Effector CD8-positive, alpha-beta T cell (primary cell): ENCODE measurements around the gene ASGR2.
"Not testable (repeated sequence)": the region's sequence is repeated elsewhere in the genome, so short reads cannot be mapped to it uniquely, and the experiment has no call there.

Experiments used
- DNase-seq: peaks from one replicate; lab custom pipeline; 2025; lab: John Stamatoyannopoulos, UW

Gene ASGR2

DNA sequence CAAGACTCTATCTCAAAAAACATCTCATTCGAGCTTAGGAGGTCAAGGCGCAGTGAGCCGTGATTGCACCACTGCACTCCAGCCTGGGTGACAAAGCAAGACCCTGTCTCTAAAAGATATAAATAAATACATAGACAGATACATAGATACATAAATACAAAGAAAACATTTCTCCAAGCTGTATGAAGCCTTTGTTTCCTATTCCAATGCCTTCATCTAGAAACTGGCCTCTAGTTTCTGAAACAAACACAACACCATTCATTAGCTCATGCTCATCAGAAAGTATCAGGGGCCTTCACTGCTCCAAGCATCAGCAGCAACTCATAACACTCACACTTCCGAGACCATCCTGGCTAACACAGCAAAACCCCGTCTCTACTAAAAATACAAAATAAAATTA, 10.3 kb upstream of the ASGR2 start:
- no peak for DNase-seq

DNA sequence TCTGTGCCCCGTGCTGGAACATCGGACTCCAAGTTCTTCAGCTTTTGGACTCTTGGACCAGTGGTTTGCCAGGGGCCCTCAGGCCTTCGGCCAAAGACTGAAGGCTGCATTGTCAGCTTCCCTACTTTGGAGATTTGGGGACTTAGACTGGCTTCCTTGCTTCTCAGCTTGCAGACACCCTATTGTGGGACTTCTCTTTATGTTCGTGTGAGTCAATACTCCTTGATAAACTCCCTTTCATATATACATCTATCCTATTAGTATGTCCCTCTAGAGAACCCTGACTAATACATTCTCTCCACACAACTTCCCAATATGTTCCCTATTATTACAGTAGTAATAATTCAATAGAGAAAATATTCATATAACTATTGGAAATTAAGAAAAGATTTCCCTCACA, 9.2 kb upstream of the ASGR2 start:
- no peak for DNase-seq

DNA sequence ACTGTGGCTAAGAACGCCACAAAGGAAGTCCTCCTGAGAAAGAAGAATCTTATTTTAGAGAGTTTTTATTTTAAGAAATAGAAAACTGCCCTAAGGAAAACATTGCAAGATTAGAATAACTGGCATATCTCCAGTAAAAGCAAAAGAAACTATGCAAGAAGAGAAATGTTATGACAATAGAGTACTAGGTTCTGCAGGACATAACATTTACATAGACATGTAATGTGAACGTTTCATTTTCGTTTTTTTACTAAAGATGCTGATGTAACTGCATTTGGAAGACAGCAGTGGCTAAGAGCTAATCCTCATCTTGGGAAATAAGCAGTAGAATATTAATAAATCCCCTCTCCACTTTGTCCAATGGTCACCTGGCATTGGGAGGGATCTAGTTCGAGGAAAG, 7.8 kb upstream of the ASGR2 start:
- DNase-seq, result no peak

DNA sequence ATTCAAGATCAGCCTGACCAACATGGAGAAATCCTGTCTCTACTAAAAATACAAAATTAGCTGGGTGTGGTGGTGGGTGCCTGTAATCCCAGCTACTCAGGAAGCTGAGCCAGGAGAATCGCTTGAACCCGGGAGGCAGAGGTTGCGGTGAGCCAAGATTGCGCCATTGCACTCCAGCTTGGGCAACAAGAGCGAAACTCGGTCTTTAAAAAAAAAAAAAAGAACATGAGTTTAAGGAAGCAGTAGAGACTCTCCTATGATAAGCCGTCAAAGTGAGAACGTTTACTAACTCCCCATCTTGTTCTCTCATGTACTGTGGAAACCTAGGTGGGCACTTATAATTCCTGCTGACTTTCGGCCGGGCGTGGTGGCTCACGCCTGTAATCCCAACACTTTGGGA, 6.0 kb upstream of the ASGR2 start:
- DNase-seq, result not testable (repeated sequence)

DNA sequence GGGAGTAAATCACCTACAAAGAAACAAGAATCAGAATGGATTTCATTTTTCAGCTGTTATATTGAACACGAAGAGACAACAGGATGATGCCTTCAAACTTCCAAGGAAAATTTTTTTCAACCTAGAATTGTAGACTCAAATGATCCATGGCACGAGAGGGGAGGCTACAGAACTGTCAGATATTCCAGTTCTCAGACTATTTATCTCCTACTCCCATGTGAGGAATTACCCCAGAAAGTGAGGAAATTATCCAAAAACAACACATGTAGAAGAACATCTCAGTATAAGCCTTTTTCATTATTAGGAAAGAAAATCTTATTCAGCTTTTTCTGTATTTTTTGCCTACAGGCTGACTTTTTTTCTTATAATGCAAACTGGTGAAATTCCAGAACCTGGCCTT, 5.5 kb upstream of the ASGR2 start:
- no peak for DNase-seq

DNA sequence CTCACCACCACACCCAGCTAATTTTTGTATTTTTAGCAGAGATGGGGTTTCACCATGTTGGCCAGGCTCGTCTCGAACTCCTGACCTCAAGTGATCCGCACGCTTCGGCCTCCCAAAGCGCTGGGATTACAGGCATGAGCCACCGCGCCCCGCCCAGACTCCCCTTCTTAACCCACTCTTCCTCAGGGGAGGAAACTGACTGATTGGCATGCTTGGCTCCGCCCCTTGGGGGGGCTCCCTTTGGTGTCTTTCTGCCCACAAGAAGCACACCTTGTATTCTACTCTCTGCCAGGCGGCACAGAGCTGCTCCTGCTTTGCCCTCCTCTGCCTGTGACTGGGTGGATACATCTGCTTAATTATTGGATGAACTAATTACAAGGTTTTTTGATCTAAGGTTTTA, 4.7 kb upstream of the ASGR2 start:
- DNase-seq, result no peak

DNA sequence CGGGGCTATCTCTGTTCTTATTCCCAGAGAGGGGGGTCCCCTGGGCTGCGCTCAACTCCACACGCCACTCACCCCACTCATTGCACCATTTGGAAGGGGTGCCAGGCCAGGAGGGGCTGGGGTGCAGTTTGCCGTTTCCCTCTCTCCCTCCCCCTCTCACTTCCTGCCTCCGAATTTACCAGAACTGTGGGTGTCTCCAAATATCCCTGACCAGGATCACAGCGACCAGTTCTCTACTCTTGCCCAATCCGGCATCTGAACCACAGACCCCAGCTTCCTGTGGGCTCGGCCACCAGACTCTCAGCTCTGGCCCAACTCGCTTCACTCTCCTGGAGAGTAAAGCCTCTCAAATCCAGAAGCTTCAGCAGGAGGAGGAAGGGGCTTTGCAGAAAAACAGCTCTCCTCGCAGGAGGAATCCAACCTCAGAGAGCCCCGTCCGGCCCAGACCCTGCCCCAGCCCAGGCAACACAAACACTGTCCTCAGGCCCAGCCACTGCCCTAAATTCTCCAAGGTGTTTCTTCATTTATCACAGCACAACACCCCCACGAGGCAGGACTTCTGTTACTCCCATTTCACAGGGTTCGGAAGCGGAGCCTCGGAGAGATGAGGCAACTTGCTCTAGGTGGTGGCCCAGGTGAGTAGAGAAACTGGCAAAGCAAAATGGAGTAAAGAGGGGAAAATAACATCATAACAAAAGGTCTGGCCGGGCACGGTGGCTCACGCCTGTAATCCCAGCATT, 423 bp upstream of the ASGR2 start:
- DNase-seq, result no peak

DNA sequence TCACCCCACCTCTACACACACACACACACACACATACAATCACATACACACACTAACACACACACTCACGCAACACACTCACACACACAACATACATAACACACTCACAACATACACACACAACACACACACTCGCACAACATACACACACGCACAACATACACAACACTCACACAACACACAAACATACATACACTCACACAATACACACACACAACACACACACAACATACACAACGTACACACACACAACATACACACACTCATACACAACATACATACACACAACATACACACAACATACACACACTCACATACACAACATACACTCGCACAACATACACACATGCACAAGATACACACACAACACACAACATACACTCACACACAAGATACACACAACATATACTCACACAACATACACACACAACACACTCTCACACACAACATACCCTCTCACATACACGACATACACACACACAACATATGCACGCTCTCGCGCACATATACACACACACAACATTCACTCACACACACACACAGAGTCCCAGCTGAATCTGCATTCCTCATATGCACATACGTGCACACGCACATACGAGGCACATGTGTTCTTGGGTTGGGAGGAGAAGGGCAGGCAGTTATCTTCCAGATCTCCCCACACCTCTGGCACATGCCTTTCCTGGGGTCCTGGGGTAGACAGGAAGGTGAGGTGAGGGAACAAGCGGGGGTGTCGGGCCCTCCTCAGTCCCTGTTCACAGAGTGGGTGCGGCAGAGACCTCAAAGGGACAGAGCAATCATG, 1.1 kb downstream of the ASGR2 start:
- DNase-seq, result no peak

DNA sequence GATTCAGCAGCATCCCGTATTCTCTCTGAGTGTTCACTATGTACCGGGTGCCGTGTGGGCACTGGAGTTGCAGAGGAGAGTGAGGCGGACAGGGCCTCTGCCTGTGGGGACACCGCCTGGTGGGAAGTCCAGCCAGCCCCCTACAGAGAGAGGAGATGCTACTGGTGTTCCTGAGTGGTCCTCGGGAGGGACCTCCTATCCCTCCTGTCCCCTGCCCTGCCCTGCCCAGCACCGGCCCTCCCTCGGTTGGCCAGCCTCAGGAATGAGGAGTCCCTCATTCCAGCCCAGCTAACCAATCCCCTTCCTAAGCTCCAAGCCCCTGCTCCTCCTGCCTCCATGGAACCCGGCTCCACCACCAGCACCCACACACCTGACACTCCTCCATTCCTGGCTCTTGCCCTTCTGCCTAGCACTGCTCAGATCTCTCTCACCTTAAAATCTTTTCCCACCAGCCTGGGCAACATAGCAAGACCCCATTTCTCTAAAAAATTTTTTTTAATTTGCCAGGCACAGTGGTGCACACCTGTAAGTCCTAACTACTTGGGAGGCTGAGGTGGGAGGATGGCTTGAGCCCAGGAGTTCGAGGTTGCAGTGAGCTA, 2.0 kb downstream of the ASGR2 start:
- DNase-seq, result no peak

DNA sequence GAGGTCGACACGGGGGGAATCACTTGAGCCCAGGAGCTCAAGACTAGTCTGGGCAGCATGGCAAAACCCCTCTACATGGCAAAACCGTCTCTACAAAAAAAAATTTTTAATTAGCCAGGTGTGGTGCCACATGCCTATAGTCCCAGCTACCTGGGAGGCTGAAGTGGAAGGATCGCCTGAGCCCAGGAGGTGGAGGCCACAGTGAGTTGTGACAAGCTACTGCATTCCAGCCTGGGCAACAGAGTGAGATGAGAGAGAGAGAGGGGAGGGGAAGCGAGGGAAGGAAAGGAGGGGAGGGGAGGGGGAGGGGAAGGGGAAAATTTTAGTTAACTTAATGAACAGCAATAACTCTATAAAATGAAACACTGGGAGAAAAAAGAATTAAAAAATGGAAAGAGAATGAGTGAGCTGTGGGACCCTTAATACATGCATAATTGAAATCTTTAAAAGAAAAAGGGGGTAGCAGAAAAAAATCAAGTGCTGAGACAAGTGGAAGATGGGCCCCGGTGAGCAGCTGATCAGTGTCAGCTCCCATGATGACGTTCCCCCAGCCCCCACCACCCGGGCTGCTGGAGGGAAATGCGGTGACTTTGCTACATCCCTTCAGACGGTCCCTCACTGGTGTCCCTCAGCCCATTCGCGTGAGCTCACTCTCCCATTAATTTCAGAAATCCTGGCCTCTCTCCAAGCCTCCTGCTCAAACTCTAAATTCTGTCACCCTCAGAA, 2.7 kb downstream of the ASGR2 start:
- DNase-seq, result no peak

DNA sequence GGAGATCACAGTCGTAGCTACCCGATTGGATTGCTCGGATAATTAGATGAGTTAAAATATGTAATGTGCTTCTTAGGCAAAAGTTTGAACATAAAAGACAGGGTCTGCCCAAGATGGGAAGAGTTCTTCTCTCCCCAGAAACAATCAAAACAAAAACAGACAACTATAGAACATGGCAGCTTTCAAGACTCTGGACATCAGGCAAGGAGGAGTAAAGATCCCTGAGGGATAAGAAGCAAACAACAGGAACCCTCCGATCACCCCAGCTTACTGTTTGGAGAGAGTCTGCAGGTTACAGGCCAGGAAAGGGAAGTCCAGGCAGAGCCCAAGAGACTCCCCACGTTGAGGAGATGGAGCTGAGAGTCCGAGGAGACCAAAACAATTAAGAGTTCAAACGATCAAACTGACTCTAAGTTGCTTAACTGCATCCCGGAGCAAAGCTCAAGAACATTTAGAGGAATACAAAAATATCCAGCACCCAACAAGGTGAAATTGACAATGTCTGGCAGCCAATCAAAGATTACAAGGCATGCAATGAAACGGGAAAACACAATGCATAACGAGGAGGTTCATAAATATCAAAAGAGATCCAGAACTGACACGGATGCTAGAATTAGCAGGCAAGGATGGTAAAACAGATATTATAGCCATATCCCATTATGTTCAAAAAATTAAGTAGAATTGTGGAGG, 3.9 kb downstream of the ASGR2 start:
- no peak for DNase-seq

DNA sequence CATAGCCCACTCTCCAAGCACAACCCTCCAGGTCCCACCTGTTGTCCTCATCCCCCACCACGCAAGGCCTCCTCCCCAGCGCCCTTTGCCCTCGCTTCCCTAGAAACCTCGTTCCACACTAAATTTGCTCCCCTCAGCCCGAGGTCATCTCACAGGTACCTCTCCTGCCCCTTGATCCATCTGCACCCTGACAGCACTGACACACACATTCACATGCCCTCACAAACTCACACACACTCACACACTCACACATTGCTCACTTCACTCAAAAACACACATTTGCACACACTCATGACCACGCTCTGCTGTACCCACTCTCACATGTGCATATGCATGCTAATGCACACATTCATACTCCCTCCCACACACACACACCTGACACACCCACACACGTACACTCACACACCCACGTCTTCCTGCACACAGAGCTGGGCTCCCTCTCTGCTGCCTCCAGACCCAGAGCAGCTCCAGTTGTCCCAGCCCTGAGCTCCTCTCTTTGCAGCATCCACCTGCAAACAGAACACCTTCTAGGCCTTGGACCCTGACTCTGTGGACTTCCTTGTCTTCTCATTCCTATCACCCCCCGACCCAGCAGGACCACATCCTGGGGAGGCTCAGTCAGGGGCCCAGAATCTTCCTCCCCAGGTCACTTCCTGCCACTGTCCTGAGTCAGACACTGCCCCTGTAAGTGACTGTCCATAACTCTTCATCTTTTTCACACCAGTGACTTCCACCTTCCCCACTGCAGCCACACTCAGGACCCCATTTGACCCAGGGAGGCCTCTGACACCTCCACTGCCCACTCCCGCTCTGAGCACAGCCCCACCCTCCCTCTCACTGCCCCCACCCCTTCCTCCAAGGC, 4.9 kb downstream of the ASGR2 start:
- no peak for DNase-seq

DNA sequence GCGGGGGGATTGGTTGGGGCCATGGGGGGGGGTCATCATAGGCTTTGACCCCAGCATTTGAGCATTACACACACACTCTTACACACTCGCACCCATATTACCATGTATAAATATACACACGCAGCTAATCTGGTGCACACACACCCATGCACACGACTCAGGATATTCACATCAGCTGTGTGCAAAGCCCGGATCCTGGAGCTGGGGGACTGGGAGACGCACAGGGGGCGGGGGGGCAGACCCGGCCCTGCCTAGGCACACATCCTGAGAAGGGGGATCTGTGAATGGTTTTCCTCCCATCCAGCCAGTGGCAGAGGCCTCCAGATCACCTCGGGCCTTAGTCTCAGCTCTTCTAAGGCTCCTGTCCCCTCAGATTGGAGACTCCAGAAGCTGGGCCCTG, 5.6 kb downstream of the ASGR2 start:
- no peak for DNase-seq

DNA sequence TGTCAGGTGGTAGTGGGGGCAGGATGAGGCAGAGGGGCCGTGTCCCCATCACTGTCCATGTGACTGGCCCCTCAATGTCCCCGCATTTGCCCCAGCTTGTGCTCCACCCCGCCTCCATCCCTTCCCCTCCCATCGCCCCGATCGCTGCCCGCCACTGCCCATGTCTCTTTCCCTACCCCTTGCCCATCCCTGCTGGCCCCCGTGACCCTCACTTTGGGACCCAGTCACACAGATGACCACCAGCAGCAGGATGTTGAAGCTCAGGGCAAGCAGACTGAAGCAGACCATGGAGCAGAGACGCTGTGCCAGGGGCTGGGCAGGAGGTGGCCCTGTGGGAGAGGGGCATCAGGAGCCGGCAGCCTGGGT, 6.1 kb downstream of the ASGR2 start:
- no peak for DNase-seq

DNA sequence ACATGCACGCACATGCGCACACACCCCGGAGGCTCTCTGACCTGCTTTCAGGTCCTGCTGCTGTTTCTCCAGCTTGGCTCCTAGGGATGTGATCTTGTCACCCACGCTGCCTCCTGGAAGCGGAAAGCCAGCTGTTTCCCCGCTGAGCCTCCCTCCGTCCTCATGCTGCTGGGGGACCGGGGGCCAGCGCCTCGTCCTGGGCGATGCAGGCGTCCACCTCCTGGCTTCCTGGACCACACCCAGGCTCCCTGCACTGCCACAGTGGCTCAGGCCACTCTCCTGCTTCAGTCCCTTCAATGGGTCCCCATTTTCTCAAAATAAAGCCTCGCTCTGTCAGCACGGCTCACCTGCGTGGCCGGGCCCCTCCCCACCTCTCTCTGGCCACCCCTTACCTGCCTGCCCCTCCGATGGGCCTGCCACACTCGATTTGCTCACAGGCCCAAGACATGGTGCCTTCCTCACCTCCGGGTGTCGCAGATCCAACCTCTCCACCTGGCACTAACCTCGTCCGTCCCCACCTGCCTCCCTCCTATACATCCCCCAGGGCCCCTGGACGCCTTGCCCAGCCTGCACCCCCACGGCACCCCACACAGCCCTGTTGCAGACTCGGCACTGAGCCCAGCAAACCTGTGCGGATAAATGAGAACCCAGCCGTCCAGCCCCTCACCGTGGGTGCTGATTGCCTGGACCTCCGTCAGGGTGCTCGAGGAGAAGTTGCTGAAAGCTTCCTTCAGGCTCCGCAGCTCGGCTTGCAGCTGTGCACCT, 6.6 kb downstream of the ASGR2 start:
- DNase-seq, result no peak

DNA sequence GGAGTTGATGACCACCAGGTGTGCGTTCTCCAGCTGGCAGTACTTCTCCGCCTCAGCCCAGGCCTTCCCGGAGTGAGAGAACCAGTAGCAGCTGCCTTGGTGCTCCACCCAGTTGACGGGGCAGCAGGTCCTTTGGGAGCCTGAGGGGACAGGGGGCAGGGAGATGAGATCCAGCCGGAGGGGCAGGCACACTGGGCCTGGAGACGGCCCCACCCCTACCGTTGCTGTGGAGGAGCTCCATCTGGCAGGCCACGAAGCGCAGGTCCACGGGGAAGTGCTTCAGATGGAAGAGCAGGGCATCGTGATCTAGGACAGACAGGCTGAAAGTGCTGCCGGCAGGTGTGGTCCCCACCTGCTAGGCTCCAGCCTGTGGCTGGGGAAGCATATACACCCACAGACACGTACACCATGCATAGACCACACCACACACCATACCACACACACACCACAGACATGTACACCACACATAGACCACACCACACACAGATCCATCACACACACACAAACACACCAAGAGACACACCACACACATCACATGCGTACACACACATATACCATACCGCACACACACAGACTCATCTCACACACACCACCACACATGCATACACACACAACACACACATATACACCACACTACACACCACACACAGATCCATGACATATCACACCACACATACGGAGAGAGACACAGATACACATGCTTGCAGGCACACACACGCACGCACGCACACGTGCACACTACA, 7.4 kb downstream of the ASGR2 start:
- no peak for DNase-seq

DNA sequence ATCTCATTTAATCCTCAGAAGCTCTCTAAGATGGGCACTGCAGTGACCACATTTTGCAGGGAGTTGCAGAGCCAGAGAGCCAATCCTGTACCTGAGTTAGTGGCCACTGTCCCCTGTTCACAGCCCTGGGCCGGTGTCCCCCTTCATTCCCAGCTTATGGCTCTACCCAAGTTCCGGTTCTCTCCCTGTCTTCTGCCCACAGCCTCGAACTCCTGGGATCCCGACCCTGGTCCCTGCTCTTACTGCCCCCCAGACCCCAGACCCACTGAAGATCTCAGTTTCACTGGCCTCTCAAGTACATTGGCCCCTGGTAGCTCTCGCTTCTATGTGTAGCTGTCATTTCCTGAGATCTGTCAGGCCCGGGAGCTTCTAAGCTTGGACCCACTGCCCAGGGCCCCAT, 12.2 kb downstream of the ASGR2 start:
- no peak for DNase-seq

DNA sequence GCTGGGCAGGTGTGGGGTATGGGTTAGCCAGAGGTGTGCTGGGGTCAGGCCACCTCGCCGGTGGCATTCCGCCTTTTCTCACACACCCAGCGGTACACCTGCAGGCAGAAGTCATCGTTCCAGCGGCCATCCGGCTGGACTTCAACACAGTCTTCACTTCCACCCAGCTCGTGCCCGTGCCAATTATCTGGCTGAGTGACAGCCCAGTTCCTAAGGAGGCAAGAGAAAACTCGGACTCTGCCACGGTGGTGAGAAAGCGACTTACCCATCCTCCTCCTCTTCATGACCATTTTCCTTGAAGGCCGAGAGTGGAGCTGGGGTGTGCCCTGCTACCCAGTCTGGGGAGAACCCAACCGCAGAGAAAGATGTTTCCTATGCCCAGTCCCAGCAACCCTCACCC, 13.1 kb downstream of the ASGR2 start:
- DNase-seq, result no peak

DNA sequence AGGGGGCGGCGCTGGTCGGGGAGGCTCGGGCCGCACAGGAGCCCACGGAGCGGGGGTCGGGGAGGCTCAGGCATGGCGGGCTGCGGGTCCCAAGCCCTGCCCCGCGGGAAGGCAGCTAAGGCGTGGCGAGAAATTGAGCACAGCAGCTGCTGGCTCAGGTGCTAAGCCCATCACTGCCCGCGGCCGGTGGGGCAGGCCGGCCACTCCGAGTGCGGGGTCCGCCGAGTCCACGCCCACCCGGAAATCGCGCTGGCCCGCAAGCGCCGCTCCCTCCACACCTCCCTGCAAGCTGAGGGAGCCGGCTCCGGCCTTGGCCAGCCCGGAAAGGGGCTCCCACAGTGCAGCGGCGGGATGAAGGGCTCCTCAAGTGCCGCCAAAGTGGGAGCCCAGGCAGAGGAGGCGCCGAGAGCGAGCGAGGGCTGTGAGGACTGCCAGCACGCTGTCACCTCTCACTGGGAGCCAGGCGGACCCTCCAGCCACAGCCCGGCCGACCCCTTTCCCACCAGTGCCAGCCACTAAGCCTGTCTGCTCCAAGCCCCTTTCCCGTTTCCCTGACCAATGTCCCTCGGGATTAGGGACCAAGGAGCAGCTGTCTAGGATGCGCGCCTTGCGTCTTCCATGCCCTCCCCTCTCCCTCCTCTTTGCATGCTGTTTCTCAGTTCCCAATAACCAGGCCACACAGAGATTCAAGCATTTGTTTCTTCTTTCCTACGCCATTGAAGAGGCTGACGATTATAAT, 13.8 kb downstream of the ASGR2 start:
- not testable (repeated sequence) for DNase-seq
